B cell (primary cell): Measurements from ENCODE around the gene TNRC6C. TPM values are rescaled to one million over a fixed set of nuclear protein-coding genes. Genes with fewer than 3 reads are reported as not detected.

Source experiments
- ATAC-seq: fragments of 200-7000 bp; cut with Tn5 transposase; one replicate; pipeline ENCODE4 v1.10.0; 2021; ENCODE audit warnings: low read depth, mild to moderate bottlenecking, moderate number of reproducible peaks, moderate library complexity
- CTCF ChIA-PET: fragments of 350-600 bp; sonication (Branson Sonifier 250); formaldehyde crosslinking; loops from one replicate; lab custom pipeline; 2021; ENCODE audit warnings: antibody characterized with exemption, inconsistent platforms; lab: Charles Lee
- POLR2A ChIA-PET: fragments of 350-600 bp; sonication (Branson Sonifier 250); formaldehyde crosslinking; loops from one replicate; lab custom pipeline; 2021; ENCODE audit warnings: antibody characterized with exemption; lab: Charles Lee
- DNase-seq: peaks from one replicate; pipeline ENCODE4 v3.0.0; 2013
- H2AFZ ChIP-seq: 2 replicates; pipeline ENCODE4 v1.6.1; 2012; ENCODE audit warnings: mild to moderate bottlenecking, low read depth, low read length; ENCODE audit not compliant: insufficient read depth, poor library complexity, severe bottlenecking
- H3K27ac ChIP-seq, 2 donors: 1 replicate in 1 of 2; 2 replicates in 1 of 2; pipeline ENCODE4 v1.5.1; 2012 to 2013; ENCODE audit warnings: low read length in 2 of 2, mild to moderate bottlenecking in 2 of 2, moderate library complexity in 1 of 2
- H3K27me3 ChIP-seq, 4 experiments: fragments of 200-600 bp in 1 of 4; sonication (generic) in 1 of 4; replicated peaks in 1 of 4; 1 replicate in 2 of 4; 2 replicates in 2 of 4; pipeline versions ENCODE4 v1.6.1 to v1.7.0; 2013 to 2016; ENCODE audit warnings: low read length in 3 of 4, mild to moderate bottlenecking in 2 of 4, mixed read lengths in 1 of 4, moderate library complexity in 1 of 4; ENCODE audit not compliant: insufficient read depth in 4 of 4, control insufficient read depth in 3 of 4; ENCODE audit errors: control extremely low read depth in 1 of 4
- H3K36me3 ChIP-seq, 2 experiments: replicated peaks in 1 of 2; 1 replicate in 1 of 2; 2 replicates in 1 of 2; pipeline versions ENCODE4 v1.6.1 to v1.7.1; 2013; ENCODE audit warnings: low read length in 1 of 2; ENCODE audit not compliant: insufficient read depth in 2 of 2, control insufficient read depth in 1 of 2; ENCODE audit errors: control extremely low read depth in 1 of 2, extremely low read depth in 1 of 2
- H3K4me1 ChIP-seq, 2 donors: fragments of 200-600 bp in 1 of 2; sonication (generic) in 1 of 2; 1 replicate in 1 of 2; 2 replicates in 1 of 2; pipeline versions ENCODE4 v1.5.1 to v1.6.1; 2013 to 2017; ENCODE audit warnings: low read length in 2 of 2; ENCODE audit not compliant: control insufficient read depth in 2 of 2, insufficient read depth in 2 of 2
- H3K4me2 ChIP-seq: replicated peaks from 2 replicates; pipeline ENCODE3; 2012; ENCODE audit warnings: mild to moderate bottlenecking, low read depth, low read length; ENCODE audit not compliant: poor library complexity, severe bottlenecking
- H3K4me3 ChIP-seq, 5 experiments: fragments of 200-600 bp in 1 of 5; sonication (generic) in 1 of 5; 1 replicate in 3 of 5; 2 replicates in 2 of 5; pipeline versions ENCODE4 v1.5.1 to v1.7.0; 2011 to 2016; ENCODE audit warnings: low read length in 4 of 5, mild to moderate bottlenecking in 4 of 5, low read depth in 2 of 5, control low read depth in 1 of 5, moderate library complexity in 1 of 5; ENCODE audit not compliant: insufficient read depth in 1 of 5; ENCODE audit errors: control extremely low read depth in 1 of 5, extremely low read depth in 1 of 5
- H3K79me2 ChIP-seq: fragments of 200-600 bp; sonication (generic); one replicate; pipeline ENCODE4 v1.6.0; 2016; ENCODE audit warnings: low read length; ENCODE audit not compliant: control insufficient read depth, insufficient read depth
- H3K9ac ChIP-seq: fragments of 200-600 bp; sonication (generic); 2 replicates; pipeline ENCODE4 v1.6.1; 2017; ENCODE audit warnings: mild to moderate bottlenecking, low read length, moderate library complexity
- H3K9me3 ChIP-seq, 3 donors: one replicate each; pipeline versions ENCODE4 v1.6.1 to v1.7.1; 2013; ENCODE audit warnings: low read length in 2 of 3; ENCODE audit not compliant: control insufficient read depth in 2 of 3, insufficient read depth in 1 of 3; ENCODE audit errors: control extremely low read depth in 1 of 3
- H4K20me1 ChIP-seq: 2 replicates; pipeline ENCODE4 v1.6.0; 2012; ENCODE audit warnings: mild to moderate bottlenecking, low read length; ENCODE audit not compliant: insufficient read depth, control insufficient read depth, poor library complexity, severe bottlenecking
- H3K27ac Mint-ChIP-seq: one replicate; pipeline ENCODE4 v1.8.0; 2021; ENCODE audit warnings: mixed read lengths
- H3K27me3 Mint-ChIP-seq: one replicate; pipeline ENCODE4 v1.8.0; 2021; ENCODE audit warnings: mixed read lengths
- H3K4me1 Mint-ChIP-seq: one replicate; pipeline ENCODE4 v1.8.0; 2021; ENCODE audit warnings: mixed read lengths
- H3K4me3 Mint-ChIP-seq: one replicate; pipeline ENCODE4 v1.8.0; 2021; ENCODE audit warnings: mixed read lengths
- H3K9me3 Mint-ChIP-seq: one replicate; pipeline ENCODE4 v1.8.0; 2022; ENCODE audit warnings: mixed read lengths; ENCODE audit not compliant: insufficient read depth
- EZH2 ChIP-seq: IDR thresholded peaks from 2 replicates; pipeline ENCODE4 v1.6.1; 2012; ENCODE audit warnings: borderline replicate concordance, low read depth, mild to moderate bottlenecking, moderate library complexity, low read length; ENCODE audit not compliant: insufficient read depth, poor library complexity, severe bottlenecking
- WGBS: methylation state at CpG from one replicate; pipeline ENCODE4 v1.1.5; 2013; ENCODE audit warnings: missing lambda C conversion rate; ENCODE audit not compliant: insufficient coverage; 5-methylcytosine and 5-hydroxymethylcytosine counted together
- intact Hi-C: fragments of 100-400 bp; cut with micrococcal nuclease; formaldehyde crosslinking; loops from one replicate; pipeline ENCODE4 v1.10.0; 2022
- polyA plus RNA-seq: library from polyadenylated mRNA; depleted of rRNA; stranded (reverse); fragments of >200 nt; gene quantifications from 2 replicates; pipeline ENCODE4 v1.2.3, GENCODE V29; 2012
- total RNA-seq, 2 donors: library from RNA; stranded (reverse); fragments of 120-200 nt in 1 of 2; gene quantifications; 1 replicate in 1 of 2; 2 replicates in 1 of 2; pipeline versions ENCODE4 v1.2.3 to v1.2.4, GENCODE V29; 2013 to 2022
- TF ChIP-seq, protein P1 (sequence below): fragments of 200-600 bp; IDR thresholded peaks from one replicate; pipeline ENCODE4 v1.8.0; 2022; ENCODE audit warnings: antibody characterized with exemption, mild to moderate bottlenecking

Gene TNRC6C
- total and polyA plus RNA-seq, 2 donors (not counting 1 experiment from before 2014, with no cell fraction given) = 3.9 to 63.8 TPM

DNA sequence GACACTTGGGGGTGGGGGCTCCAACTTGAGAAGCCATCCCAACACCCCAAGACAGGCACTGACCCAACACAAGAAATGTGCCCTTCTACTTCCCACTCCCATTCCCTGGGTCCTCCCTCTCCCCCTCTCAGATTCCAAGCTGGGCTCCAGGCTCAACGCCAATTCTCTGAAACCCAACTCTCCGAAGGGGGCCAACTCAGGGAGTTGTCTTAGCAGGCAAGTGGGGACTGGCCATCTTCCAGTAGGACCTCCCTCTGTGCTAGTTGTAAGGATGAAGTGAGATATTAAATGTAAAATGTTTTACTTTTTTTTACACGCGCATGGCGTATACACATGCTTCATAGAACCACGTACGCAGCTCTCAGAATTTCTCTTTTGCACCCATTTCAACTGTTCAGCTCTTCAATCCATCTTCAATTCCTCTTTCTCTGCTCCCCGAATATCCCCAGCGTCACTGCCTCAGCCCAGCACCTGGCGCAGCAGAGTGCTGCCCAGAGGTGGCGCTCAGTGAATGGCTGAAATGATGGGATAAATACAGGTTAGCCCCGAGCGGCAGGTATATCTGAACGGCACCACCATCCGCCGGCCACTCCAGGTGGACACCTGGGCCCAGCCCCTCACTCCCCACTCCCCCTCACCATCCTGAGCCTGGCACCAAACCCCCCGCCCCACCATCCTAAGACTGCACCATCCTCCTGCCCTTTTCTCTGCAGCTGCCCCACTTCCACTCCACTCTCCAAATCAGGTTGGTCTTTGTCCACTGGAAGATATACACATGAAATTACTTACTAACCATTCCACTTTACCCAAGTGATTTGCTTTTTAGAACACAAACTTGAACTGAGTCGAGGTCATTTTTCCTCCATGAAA is 43.9 kb upstream of the TNRC6C start:
- peaks cover 0 to 51% (median 28%) of the 10 kb centered on the region in 4 experiments for H3K27me3 ChIP-seq
- H3K4me1 ChIP-seq = peaks cover 18 to 28% of the 10 kb centered on the region in 2 donors
- TF ChIP-seq, protein P1, sequence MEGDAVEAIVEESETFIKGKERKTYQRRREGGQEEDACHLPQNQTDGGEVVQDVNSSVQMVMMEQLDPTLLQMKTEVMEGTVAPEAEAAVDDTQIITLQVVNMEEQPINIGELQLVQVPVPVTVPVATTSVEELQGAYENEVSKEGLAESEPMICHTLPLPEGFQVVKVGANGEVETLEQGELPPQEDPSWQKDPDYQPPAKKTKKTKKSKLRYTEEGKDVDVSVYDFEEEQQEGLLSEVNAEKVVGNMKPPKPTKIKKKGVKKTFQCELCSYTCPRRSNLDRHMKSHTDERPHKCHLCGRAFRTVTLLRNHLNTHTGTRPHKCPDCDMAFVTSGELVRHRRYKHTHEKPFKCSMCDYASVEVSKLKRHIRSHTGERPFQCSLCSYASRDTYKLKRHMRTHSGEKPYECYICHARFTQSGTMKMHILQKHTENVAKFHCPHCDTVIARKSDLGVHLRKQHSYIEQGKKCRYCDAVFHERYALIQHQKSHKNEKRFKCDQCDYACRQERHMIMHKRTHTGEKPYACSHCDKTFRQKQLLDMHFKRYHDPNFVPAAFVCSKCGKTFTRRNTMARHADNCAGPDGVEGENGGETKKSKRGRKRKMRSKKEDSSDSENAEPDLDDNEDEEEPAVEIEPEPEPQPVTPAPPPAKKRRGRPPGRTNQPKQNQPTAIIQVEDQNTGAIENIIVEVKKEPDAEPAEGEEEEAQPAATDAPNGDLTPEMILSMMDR = no peak
- no peak overlapping the region for H3K4me3 Mint-ChIP-seq
- H3K27ac Mint-ChIP-seq = no peak overlapping the region
- DNase-seq (peak; percentile 56), ATAC-seq (no peak)
- peaks cover 24% of the 10 kb centered on the region for H3K4me1 Mint-ChIP-seq
- no peak overlapping the region for H3K27ac ChIP-seq
- H3K4me3 ChIP-seq = no peak overlapping the region
- H3K4me2 ChIP-seq = no peak overlapping the region
- peaks cover 66% of the 10 kb centered on the region for H3K27me3 Mint-ChIP-seq
- ChIA-PET POLR2A (interaction anchor here (0.5 to 1.1 kb wide), 3 partner anchors 52 to 1286 kb away, joined by 4 to 10 read pairs (median 4); no protein-coding TSS in a partner anchor), CTCF (interaction anchor here (0.6 to 1.3 kb wide), 4 partner anchors 10 to 142 kb away, joined by 3 read pairs; no protein-coding TSS in a partner anchor)
- H3K9me3 Mint-ChIP-seq = no peaks in the 10 kb centered on the region
- H3K79me2 ChIP-seq = no peaks in the 10 kb centered on the region
- H4K20me1 ChIP-seq = peaks cover 5% of the 10 kb centered on the region
- no peaks in the 10 kb centered on the region for H3K36me3 ChIP-seq
- H3K9ac ChIP-seq = no peak overlapping the region
- 46% methylated on average over 12 of the region's 18 CpGs for WGBS
- intact Hi-C loops = no loop called here
- no peak overlapping the region for H2AFZ ChIP-seq
- H3K9me3 ChIP-seq = peaks cover 0 to 12% (median 1%) of the 10 kb centered on the region in 3 donors

GRCh38 chr17:77915594-77916021 is 42.9 kb upstream of the TNRC6C start:
- intact Hi-C loops = loop anchor here (1.0 kb wide), 2 partner anchors 34 to 72 kb away; no protein-coding TSS in a partner anchor
- Histone ChIP-seq H3K4me3 (no peak overlapping the region), H3K9me3 (peaks cover 0 to 10% (median 1%) of the 10 kb centered on the region in 3 donors), H3K4me1 (peaks cover 18 to 28% of the 10 kb centered on the region in 2 donors), H3K36me3 (no peaks in the 10 kb centered on the region), H3K9ac (no peak overlapping the region), H3K27me3 (peaks cover 0 to 53% (median 28%) of the 10 kb centered on the region in 4 experiments), H2AFZ (no peak overlapping the region), H3K79me2 (no peaks in the 10 kb centered on the region), H3K27ac (no peak overlapping the region), H4K20me1 (peaks cover 5% of the 10 kb centered on the region), H3K4me2 (no peak overlapping the region)
- DNase-seq (no peak), ATAC-seq (no peak)
- ChIA-PET CTCF (interaction anchor here (1.3 to 2.3 kb wide), 3 partner anchors 11 to 98 kb away, joined by 3 to 12 read pairs (median 7); no protein-coding TSS in a partner anchor), POLR2A (interaction anchor here (0.5 to 1.6 kb wide), 2 partner anchors 33 to 1285 kb away, joined by 4 to 7 read pairs; no protein-coding TSS in a partner anchor)
- H3K27me3 Mint-ChIP-seq = peaks cover 63% of the 10 kb centered on the region
- no peak overlapping the region for H3K4me3 Mint-ChIP-seq
- 100% methylated on average over 3 of the region's 7 CpGs for WGBS
- no peak for TF ChIP-seq EZH2
- TF ChIP-seq, protein P1 = no peak
- peak overlapping the region; percentile 53 for H3K27ac Mint-ChIP-seq
- peaks cover 24% of the 10 kb centered on the region for H3K4me1 Mint-ChIP-seq
- H3K9me3 Mint-ChIP-seq = no peaks in the 10 kb centered on the region
